ENCODE results near the gene RUNDC3A.
A peak's percentile ranks its signal among the peaks of the same experiment; 100 is the strongest.
"Not testable (repeated sequence)": the region's sequence is repeated elsewhere in the genome, so short reads cannot be mapped to it uniquely, and the experiment has no call there.

The RUNDC3A gene

GRCh38 chr17:44361292-44362260, 53.2 kb downstream of the RUNDC3A start:
- no peak overlapping the region for H3K4me3 ChIP-seq (ENCODE audit: extremely low read depth, insufficient read depth, low read length, poor library complexity, severe bottlenecking)
- no peak overlapping the region for H3K27ac ChIP-seq (ENCODE audit: low read depth, low read length, severe bottlenecking)
- H3K9me3 ChIP-seq (ENCODE audit: control insufficient read depth, low read length): no peaks in the 10 kb centered on the region
- H3K4me1 ChIP-seq (ENCODE audit: control insufficient read depth, insufficient read depth, low read length, poor library complexity, severe bottlenecking): peaks cover 18% of the 10 kb centered on the region
- peaks cover 8% of the 10 kb centered on the region for H3K36me3 ChIP-seq (ENCODE audit: control insufficient read depth, insufficient read depth, low read length)
- 62 to 75% methylated on average over 3 to 5 of the region's 11 CpGs for WGBS, 2 experiments (ENCODE audit: insufficient coverage in 2 of 2)

GRCh38 chr17:44362459-44362948, 54.1 kb downstream of the RUNDC3A start:
- 17% methylated on average over 2 of the region's 11 CpGs; no CpG with 5 or more reads in 1 of the 2 experiments for WGBS, 2 experiments (ENCODE audit: insufficient coverage in 2 of 2)
- peaks cover 8% of the 10 kb centered on the region for H3K36me3 ChIP-seq (ENCODE audit: control insufficient read depth, insufficient read depth, low read length)
- H3K9me3 ChIP-seq (ENCODE audit: control insufficient read depth, low read length): no peaks in the 10 kb centered on the region
- peak overlapping the region; percentile 86 for H3K4me3 ChIP-seq (ENCODE audit: extremely low read depth, insufficient read depth, low read length, poor library complexity, severe bottlenecking)
- H3K4me1 ChIP-seq (ENCODE audit: control insufficient read depth, insufficient read depth, low read length, poor library complexity, severe bottlenecking): peaks cover 18% of the 10 kb centered on the region
- H3K27ac ChIP-seq (ENCODE audit: low read depth, low read length, severe bottlenecking): no peak overlapping the region

GRCh38 chr17:44362949-44363612, 54.7 kb downstream of the RUNDC3A start:
- H3K36me3 ChIP-seq (ENCODE audit: control insufficient read depth, insufficient read depth, low read length): peaks cover 5% of the 10 kb centered on the region
- H3K4me1 ChIP-seq (ENCODE audit: control insufficient read depth, insufficient read depth, low read length, poor library complexity, severe bottlenecking): peaks cover 18% of the 10 kb centered on the region
- H3K4me3 ChIP-seq (ENCODE audit: extremely low read depth, insufficient read depth, low read length, poor library complexity, severe bottlenecking): peak overlapping the region; percentile 86
- H3K27ac ChIP-seq (ENCODE audit: low read depth, low read length, severe bottlenecking): peak overlapping the region; percentile 16
- WGBS, 2 experiments (ENCODE audit: insufficient coverage in 2 of 2): 0% methylated on average over 14 to 31 of the region's 45 CpGs
- no peaks in the 10 kb centered on the region for H3K9me3 ChIP-seq (ENCODE audit: control insufficient read depth, low read length)

- WGBS, 2 experiments (ENCODE audit: insufficient coverage in 2 of 2): 0% methylated on average over 36 to 40 of the region's 63 CpGs
- Histone ChIP-seq H3K9me3 (ENCODE audit: control insufficient read depth, low read length) (no peaks in the 10 kb centered on the region), H3K27ac (ENCODE audit: low read depth, low read length, severe bottlenecking) (peak within 1 kb of the TSS; percentile 16), H3K4me1 (ENCODE audit: control insufficient read depth, insufficient read depth, low read length, poor library complexity, severe bottlenecking) (peaks cover 18% of the 10 kb centered on the region), H3K4me3 (ENCODE audit: extremely low read depth, insufficient read depth, low read length, poor library complexity, severe bottlenecking) (peak within 1 kb of the TSS; percentile 86), H3K36me3 (ENCODE audit: control insufficient read depth, insufficient read depth, low read length) (peaks cover 4% of the 10 kb centered on the region)
These were observed 55.3 kb downstream of the RUNDC3A start, which contains the start of gene FAM171A2 for GRCh38 chr17:44363613-44364159. TSS of gene FAM171A2 (minus strand) at chr17:44363853. CDS start at chr17:44363714, 139 bp downstream.

- WGBS, 2 experiments (ENCODE audit: insufficient coverage in 2 of 2): 75 to 98% methylated on average over 4 to 5 of the region's 5 CpGs
- peaks cover 18% of the 10 kb centered on the region for H3K4me1 ChIP-seq (ENCODE audit: control insufficient read depth, insufficient read depth, low read length, poor library complexity, severe bottlenecking)
- H3K9me3 ChIP-seq (ENCODE audit: control insufficient read depth, low read length); H3K27ac ChIP-seq (ENCODE audit: low read depth, low read length, severe bottlenecking); H3K4me3 ChIP-seq (ENCODE audit: extremely low read depth, insufficient read depth, low read length, poor library complexity, severe bottlenecking); H3K36me3 ChIP-seq (ENCODE audit: control insufficient read depth, insufficient read depth, low read length): not testable (repeated sequence)
These were observed 56.6 kb downstream of the RUNDC3A start for GRCh38 chr17:44365051-44365450.

GRCh38 chr17:44367231-44367979, 59.0 kb downstream of the RUNDC3A start:
- H3K36me3 ChIP-seq (ENCODE audit: control insufficient read depth, insufficient read depth, low read length): no peaks in the 10 kb centered on the region
- 89 to 92% methylated on average over 7 of the region's 7 CpGs for WGBS, 2 experiments (ENCODE audit: insufficient coverage in 2 of 2)
- H3K9me3 ChIP-seq (ENCODE audit: control insufficient read depth, low read length): no peaks in the 10 kb centered on the region
- no peak overlapping the region for H3K27ac ChIP-seq (ENCODE audit: low read depth, low read length, severe bottlenecking)
- H3K4me3 ChIP-seq (ENCODE audit: extremely low read depth, insufficient read depth, low read length, poor library complexity, severe bottlenecking): no peak overlapping the region
- H3K4me1 ChIP-seq (ENCODE audit: control insufficient read depth, insufficient read depth, low read length, poor library complexity, severe bottlenecking): peaks cover 4% of the 10 kb centered on the region
